ENCODE results near the gene SNAPC2.
A peak's percentile ranks its signal among the peaks of the same experiment; 100 is the strongest.
"Not testable (repeated sequence)": the region's sequence is repeated elsewhere in the genome, so short reads cannot be mapped to it uniquely, and the experiment has no call there.

Gene SNAPC2

DNA sequence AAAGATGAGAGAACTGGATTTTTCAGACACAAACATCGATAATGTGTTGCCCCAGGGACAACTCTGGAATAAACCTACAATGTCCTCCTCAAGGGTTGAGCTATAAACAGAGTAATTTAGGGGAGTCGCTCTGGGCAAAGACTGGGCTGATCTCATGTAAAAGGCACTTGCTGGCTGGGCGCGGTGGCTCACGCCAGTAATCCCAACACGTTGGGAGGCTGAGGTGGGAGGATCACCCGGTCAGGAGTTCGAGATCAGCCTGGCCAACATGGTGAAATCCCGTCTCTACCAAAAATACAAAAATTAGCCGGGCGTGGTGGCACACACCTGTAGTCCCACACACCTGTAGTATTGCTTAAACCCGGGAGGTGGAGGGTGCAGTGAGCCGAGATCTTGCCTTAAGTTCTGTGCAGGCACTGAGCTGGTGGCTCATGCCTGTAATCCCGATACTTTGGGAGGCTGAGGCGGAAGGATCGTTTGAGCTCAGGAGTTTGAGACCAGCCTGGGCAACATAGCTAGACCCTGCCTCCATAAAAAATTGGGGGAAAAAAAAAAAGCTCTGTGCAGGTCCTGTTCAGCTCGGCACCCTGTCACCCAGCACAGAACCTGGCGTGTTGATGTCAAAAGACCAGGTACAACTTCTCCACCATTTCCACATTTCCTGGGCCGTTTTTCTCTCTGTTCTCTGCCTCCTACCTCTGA is 21.9 kb downstream of the SNAPC2 start:
- no peak for DNase-seq

DNA sequence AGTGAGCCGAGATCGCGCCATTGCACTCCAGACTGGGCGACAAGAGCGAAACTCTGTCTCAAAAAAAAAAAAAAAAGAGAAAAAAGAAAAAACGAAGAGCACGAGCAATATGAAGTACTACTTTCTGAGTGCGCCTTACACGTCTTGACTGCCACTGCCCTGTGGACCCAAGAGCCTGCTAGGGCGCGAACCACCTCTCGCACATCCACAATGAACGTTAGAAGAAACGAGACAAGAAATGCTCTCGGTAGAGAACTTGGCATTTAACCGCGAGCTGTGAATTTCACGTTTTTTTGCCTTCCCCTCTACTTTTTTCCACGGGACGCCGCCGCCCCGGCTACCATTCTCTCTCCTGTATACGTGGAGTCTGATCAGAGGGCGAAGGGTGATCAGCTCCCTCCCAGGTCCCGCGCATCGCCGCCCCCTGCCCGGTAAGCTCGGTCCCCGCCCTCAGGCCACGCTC is 22.9 kb downstream of the SNAPC2 start:
- DNase-seq: no peak

DNA sequence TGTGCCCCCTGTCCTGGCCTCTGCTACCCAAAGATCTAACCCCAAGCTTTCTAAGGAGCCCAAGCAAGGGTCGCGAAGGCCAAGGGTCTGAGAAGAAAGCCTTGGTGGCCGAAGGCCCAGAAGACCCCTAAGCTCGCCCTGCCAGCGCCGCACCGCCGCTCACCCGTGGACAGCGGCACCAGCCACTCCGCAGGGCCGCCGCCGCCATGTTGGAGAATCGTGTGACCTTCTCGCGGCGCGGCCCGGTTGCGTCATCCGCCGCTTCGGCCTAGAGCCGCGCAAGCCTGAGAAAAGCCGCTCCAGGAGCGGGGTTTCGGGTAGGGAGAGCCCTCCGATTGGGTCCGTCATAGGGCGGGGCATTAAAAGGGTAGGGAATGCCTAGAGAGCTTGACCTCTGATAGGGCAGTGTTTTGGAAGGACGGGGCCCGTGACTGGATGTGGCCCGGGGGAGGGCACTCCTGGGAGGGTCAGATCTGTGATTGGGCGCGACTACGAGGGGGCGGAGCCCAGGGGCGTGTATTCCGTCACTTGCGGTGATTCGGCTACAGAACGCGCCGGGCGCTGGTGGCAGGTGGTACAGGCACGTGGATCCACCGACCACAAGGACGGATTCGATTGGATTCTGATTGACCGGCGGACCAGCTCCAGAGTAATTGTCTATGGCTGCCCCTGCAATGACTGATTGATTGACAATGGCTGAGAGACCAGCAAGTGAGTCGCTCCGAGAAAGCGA is 23.5 kb downstream of the SNAPC2 start, which contains the start of gene TIMM44:
TIMM44 (minus strand) TSS at position 223 of the 733 bp plus-strand sequence; CDS start at position 208, 15 bp downstream.
- peak; percentile 100 for DNase-seq

DNA sequence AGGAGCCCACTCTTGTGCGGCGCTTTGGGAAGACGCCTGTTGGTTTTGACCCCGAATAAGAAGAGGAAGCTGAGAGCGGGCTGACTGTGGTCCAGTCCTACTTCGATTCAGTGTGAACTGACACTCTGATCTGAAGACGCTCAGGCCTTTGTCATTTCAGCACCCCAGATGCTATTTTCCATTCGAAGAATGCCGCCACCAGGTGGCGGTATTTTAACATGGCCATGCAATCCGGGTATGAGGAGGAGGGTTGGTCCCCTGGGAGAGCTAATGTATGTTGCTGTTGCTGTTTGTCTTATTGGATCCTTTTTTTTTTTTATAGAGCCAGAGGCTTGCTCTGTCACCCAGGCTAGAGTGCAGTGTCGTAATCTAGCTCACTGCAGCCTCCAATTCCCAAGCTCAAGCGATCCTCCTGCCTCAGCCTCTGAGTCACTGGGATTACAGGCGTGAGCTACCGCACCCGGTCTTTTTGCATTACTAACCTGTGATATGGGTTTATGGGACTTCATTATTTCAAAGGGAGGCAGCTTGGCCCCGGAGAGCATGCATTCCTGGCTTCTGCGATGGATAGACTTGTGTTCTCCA is 24.1 kb downstream of the SNAPC2 start:
- DNase-seq: peak; percentile 89

DNA sequence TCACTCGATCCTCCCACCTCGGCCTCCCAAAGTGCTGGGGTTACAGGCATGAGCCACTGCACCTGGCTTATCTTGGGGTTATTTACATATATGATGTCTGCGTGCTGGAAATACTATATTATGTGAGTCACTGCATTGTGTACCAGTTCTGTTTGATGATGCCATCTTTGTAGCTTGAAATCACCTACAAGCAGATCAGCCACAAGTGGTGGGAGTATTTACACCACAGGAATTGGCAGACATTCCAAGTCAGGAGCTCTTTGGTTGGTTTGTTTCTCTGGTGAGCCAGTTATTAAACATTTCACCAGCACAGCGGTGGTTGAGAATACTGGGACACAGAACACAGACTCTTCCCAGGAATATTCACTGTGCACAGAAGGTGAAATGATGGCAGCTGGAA is 27.8 kb downstream of the SNAPC2 start:
- no peak for DNase-seq

DNA sequence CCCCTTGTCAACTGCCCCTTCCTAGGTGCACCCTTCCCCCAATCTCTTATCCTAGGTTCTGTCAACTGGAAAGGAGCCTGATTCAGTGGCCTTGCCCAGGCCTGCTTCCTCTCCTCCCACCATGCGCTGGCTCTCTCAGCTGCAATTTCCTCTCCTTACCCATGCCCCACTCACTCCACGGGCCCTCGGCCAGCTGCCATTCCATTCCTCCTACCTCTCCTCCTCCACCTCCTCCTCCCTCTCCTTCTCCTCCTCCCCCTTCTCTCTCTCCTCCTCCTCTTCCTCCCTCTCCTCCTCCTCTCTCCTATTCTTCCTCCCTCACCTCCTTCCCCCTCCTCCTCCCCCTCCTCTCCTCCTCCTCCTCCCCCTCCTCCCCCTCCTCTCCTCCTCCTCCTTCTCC is 32.9 kb downstream of the SNAPC2 start:
- DNase-seq: no peak

DNA sequence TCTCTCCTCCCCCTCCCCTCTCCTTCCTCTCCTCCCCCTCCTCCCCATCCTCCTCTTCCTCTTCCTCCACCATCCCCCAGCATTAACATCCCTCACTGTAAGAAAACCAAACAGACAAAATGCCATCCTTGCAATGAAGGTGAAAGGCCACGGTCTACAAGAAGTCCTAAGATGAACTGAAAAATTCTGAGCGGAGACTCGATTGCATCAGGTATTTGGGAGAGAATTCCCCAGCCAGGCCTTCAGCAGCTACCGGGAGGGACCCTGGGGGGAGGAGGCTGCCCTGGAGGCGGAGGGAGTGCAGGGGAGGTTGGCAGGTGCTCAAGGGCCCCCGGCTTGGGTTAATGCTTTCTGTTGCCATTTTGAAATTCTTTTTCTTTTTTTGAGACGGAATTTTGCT is 33.4 kb downstream of the SNAPC2 start:
- DNase-seq: no peak

DNA sequence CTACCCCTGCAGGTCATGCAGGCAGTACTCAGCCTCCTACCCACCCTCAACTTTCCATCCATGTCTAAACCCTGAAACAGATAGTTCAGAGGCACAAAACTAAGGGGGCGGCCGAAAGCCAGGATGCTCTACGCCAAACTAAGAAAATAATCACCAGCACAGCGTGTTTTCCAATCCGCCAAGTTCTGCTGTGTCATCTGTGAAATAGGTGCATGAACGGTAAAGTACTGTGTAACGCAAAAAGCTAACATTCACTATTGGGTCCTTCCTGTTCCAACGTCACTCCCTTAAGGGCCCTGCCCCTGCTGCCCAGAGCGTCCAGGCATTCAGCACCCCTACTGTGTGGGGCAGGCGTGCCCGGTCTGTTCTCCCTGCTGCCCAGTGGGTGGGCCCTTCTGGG is 35.6 kb downstream of the SNAPC2 start:
- DNase-seq: no peak

DNA sequence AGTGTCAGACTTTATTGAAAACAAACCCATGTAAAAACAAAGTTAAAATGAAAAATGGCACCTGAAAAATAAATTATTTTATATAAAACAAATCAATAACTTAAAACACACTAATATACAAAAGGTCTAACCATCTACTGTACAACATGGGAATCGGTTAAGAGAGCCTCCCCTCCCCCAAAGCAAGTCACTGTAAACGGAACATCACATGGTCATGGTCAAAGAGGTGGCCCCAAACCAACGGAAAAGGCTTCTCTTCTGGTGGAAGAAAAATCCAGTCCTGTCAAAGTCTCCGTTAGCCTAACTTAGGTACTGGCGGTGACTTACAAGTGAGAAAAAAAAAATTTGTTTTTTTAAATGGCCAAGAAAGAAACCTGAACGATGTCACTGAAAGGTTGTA is 39.1 kb downstream of the SNAPC2 start:
- no peak for DNase-seq

DNA sequence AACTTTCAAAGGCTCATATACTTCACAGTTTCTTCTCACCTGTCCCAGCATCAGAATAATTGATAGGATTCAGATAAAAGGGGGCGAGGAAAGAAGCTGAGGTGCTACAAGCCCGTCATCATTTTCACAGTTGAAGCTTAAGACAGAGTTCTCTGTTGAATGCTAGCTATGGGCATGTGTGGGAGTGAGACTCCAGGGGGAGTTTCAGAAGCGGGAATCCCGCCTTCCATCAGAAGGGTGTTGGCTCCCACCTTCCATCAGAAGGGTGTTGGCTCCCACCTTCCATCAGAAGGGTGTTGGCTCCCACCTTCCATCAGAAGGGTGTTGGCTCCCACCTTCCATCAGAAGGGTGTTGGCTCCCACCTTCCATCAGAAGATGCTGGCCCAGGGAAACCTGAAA is 40.9 kb downstream of the SNAPC2 start:
- not testable (repeated sequence) for DNase-seq

DNA sequence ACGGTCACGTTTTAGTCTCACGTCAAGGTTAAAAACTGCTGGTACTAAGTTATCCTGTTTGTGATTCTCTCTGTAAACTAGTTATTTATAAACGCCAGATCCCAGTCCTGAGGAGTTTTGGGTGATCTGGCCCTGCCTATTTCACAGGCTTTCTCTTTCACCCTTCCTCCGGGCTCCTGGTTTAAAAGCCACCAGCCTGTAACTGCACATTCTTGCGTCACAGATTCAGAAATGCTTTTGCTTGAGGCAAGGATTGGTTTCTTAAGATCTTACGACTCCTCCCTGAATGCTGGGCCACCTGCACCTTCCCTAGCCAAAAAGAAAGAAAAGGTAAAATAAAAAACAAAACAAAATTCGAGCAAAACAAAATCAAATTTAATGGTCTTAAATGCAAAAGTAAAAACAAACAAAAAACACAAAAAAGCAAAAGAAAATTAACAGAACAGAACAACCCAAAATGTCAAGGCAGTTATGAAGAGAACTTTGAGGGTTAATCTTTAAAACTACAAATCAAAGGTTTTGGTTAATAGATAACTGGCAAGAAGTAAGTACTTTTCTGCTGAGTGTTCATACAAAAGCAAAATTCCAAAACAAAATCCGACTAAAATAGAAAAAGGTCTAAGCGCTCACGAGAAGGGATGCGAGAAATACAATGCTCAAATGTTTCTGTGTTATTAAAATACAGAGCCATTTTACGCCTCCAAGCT is 41.9 kb downstream of the SNAPC2 start:
- DNase-seq: no peak

DNA sequence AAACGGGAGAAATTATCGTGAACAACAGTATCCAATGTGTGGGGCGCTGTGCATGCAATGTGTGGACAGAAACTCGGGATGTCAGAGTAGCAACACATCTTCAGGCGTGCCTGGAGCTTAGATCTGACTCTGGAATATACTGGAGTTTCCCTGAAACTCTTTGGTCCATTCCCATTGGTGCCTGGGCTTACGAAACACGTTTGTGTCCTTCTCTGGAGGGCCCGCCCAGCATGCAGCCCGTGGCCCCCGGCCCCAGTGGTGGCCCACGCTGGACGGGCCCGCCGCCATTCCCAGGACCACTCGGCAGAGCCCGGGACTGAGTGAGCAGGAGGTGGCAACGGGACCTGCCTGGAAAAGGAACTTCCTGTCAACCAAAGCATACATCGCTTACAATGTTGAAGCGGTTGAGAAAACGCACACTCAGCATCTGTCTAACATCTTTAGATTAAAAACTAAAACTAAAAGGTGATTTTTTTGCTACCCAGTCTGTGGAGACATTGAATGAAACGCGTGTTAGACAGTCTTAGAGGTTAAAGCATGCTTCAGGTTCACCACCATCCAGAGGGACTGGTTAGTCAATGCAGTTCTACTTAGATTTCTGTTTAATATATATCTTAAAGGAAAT is 42.6 kb downstream of the SNAPC2 start:
- no peak for DNase-seq

DNA sequence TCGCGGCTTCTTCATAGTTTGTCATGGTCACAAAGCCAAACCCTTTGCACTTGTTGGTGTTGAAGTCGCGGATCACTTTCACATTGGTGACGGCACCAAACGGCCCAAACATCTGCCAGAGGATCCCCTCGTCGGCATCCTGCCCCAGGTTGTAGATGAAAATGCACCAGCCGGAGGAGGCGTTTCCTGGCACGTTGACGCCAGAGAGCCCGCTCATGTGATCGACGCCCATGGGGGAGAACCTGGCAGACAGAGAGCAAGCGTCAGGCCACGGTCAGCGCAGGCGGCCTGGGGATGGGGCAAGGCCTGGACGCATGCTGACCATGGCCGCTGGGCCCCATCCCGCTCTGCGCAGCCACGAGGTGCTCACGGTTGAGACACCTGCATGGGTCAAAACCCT is 43.4 kb downstream of the SNAPC2 start:
- DNase-seq: no peak

DNA sequence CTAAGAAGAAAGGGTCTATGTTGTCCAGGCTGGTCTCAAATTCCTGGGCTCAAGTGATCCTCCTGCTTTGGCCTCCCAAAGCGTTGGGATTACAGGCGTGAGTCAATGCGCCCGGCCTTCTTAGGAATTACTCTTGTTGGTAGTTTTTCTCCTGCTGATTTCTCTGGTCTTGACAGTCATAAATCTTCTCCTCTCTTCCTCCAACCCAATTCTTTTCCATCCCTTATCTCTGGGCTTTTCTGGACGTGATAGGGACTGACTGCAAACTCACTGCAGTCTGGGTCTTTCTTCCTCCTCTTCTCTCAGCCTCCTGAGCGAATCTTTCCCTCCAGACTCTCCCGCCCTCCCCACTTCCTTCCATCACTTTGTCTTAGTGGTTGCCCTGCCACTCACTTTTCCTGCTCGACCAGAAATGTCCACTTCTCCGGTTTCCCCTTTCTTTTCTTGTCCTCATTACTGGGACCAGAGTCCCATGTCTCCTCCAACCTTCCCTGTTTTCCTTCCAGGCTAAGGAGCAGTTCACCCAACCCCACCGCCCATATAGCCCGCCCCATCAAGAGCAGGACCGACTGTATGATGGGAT is 45.2 kb downstream of the SNAPC2 start:
- no peak for DNase-seq

DNA sequence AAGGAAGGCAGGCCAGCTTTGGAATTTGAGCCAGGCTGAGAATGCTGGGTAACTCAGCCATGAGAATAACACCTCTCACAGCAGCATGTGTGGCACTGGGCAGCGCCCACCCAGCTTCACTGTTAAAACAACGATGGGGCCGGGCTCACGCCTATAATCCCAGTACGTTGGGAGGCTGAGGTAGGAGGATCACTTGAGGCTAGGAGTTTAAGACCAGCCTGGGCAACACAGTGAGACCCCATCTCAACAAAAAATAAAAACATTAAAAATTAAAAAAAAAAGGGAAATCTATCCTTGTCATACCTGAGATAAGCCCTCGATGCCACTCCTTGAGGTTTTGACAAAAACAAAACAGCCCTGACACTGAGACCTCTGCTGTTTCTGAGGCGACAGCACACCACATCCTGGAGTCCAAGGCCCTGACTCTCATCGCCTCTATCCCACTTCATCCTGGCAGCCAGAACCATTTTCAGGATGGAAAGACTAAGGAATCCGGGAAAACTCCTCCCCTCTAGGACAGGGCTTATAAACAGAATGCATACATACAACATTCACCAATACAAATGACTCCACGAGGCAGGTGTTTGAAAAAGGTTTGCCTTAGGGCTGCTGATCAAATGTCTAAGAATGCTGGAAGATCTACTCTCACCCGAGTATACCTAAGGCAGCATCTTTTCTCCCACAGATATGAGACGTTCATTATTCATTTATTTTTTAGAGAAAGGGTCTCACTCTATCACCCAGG is 46.0 kb downstream of the SNAPC2 start:
- DNase-seq: no peak

DNA sequence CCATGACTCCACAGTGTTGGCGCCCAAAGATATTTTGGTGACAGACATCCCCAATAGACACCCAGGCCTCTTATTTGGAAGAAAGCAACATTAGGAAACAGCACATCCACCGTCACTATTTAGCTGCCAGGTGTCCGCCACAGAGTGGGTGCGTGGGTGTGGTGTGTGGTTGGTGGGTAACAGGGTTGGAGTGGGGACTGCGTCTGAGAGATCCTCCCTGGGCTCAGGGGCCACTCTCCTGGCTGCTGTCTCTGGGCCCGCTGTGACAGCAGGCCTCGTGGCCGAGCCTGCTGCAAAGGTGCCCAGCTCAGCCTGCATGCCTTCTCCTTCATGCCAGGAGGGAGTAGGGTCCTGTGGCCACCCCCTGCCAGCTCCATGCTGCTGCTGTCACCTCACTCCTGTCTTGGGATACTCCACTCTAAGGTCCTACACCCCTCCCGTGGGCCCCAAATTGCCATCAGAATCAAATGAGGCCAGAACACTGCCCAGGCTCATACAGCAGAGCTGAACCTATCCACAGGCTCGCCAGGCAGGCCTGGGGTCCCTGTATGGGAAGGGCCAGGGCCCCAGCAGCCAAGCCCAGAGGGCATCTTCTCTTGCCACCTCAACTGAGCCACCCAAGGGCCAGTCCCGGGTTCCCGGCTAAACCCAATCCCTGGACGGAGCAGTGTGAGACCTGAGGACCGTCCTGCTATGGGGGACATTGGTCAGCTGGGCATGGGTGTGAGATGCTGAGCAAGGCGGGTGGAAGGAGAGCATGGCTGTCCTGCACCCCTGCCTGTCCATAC is 48.1 kb downstream of the SNAPC2 start:
- no peak for DNase-seq

DNA sequence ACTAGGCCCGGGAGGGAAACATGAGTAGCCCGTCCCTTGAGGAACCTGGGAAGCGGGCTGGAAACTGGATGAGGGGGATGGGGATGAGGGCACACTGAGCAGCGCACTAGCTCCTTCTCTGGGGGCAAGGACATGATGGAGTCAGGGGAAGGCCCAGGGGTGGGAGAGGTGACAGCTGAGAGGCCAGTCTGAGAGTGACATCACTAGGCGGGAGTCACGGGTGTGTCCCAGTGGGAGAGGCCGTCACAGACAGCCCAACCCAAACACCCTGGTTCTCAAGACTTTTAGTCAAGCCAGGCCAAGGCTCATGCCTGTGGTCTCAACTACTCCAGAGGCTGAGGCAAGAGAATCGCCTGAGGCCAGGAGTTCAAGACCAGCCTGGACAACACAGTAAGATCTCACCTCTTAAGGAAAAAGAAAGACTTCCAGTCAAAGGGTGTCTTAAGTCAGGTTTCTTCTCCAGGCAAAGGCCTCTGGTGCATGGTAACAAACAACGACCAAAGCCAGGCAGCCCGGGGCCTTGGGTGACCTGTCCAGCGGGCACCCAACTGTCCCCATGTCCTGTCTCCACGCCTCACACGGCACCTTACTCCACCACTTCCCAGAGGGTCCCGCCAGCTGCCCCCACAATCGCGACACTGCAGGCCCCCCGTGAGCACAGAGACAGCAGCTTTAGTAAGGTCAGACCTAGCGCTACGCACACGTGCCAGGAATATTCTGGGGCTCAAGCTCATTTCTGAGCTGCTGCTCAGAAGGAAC is 48.8 kb downstream of the SNAPC2 start:
- DNase-seq: no peak

DNA sequence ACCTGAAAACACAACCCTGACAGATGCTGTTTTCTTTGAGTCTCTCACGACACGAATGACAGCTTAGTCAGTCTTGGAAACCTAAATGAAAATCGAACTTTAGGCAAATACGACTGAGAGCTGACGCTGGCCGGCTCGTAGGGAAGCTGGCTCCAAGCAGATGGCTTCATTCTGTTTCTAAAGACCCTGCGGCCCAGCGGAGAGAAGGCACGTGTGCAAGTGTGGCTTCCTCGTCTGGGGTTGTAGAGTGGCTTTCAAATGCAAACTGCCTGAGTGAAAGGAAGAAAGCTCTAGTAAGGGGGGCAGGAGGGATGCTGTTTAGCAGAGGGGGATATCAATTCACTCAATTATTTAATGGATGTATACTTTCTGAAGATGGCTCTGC is 49.4 kb downstream of the SNAPC2 start:
- no peak for DNase-seq

DNA sequence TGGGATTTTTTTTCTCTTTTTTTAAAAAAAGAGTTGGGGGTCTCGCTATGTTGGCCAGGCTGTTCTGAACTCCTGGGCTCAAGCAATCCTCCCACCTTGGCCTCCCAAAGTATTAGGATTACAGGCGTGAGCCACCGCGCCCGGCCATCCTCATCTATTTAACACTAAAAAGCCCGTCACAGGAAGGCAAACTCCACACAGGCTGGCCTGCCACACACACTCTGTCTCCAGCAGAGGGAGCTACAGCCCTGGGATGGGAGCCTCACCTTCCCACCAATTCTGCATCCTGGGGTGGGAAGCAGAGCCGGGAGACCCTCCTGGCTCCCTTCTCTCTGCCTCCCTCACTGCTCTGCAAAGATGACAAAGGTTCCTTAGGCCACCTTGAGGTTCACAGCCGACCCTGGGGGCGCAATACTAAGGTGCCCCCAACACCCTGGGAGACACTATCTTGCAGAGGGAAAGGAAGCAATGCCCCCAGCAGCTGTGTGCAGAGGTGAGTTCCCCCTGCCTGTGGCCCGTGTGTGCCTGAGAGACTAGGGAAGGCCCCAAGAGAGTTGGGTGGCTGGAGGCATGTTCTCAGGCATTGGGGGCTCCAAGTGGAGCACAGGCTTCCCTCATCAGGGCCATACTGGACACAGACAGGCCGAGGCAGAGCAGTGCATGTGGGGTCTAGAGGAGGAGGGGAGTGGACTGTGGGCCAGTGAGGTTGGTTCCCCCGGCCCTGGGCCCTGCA is 50.7 kb downstream of the SNAPC2 start:
- no peak for DNase-seq
